IPS DF 6.9 (cell line): ENCODE data around the gene SETD1A.

Experiments used
- DNase-seq: peaks from one replicate; pipeline ENCODE4 v3.0.0-alpha.2; 2013; ENCODE audit warnings: low read depth, low spot score
- H3K27ac ChIP-seq: one replicate; pipeline ENCODE4 v1.5.1; 2013; ENCODE audit warnings: low read length, control low read depth
- H3K27me3 ChIP-seq: 2 replicates; pipeline ENCODE4 v1.6.1; 2013; ENCODE audit warnings: mild to moderate bottlenecking, low read length; ENCODE audit not compliant: control insufficient read depth, insufficient read depth
- H3K36me3 ChIP-seq: 2 replicates; pipeline ENCODE4 v1.6.1; 2013; ENCODE audit warnings: low read length; ENCODE audit not compliant: control insufficient read depth, insufficient read depth
- H3K4me1 ChIP-seq: 2 replicates; pipeline ENCODE4 v1.6.1; 2013; ENCODE audit warnings: low read length; ENCODE audit not compliant: control insufficient read depth, insufficient read depth
- H3K4me3 ChIP-seq: 2 replicates; pipeline ENCODE4 v1.5.1; 2013; ENCODE audit warnings: mild to moderate bottlenecking, low read length
- H3K9me3 ChIP-seq: 2 replicates; pipeline ENCODE4 v1.6.1; 2013; ENCODE audit warnings: low read length, inconsistent platforms; ENCODE audit not compliant: control insufficient read depth, insufficient read depth
- WGBS: extraction: QIAGEN DNeasy Blood & Tissue Kit; methylation state at CpG from one replicate; pipeline ENCODE4 v1.1.7; 2013; ENCODE audit warnings: mixed read lengths, missing lambda C conversion rate; ENCODE audit not compliant: insufficient read length, insufficient coverage; 5-methylcytosine and 5-hydroxymethylcytosine counted together

Gene SETD1A

DNA sequence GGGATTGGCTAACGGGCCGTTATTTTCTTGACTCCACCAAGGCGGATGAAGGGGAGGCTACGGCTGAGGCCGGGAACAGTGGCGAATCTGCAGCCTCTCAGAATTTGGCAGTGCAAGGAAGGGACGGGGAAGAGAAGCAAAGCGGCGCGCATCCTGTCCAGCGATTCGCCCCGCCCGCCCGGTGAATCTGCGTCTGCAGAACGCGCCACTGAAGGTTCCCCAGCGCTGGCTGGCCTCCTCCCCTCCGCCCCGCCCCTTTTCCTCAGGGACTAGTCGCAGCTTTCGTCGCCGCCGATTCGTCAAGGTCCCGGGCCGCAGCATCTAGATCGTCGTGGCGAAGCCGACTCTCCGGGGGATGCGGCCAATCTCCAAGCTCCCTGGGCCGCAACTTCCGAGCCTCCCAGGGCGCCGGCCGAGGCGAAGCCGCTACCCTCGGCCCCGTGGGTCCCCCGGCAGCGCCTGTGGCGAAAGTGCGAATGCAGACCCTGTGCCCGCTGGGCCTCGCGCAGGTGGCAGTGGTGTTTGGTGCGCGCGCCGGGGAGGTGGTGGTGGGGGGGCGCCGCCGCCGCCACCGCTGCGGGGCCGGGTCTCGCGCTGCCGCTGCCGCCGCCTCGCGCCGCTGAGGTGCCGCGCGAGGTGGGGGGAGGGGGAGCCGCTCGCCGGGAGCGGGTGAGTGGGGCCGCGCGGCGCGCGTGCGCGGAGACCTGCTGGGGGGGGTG, at the start of gene SETD1A:
SETD1A (plus strand) TSS at position 299 of the 719 bp plus-strand sequence. CDS start 978 bp downstream, outside the sequence.
- DNase-seq, result no peak
- Histone ChIP-seq H3K4me1 (peaks cover 4% of the 10 kb centered on the region), H3K27ac (no peak within 1 kb of the TSS), H3K36me3 (peaks cover 17% of the 10 kb centered on the region; the same call in 1 of the 2 replicates), H3K9me3 (no peaks in the 10 kb centered on the region), H3K27me3 (no peaks in the 10 kb centered on the region), H3K4me3 (peak within 1 kb of the TSS; percentile 92)
- no CpG with 5 or more reads among the region's 85 CpGs for WGBS

DNA sequence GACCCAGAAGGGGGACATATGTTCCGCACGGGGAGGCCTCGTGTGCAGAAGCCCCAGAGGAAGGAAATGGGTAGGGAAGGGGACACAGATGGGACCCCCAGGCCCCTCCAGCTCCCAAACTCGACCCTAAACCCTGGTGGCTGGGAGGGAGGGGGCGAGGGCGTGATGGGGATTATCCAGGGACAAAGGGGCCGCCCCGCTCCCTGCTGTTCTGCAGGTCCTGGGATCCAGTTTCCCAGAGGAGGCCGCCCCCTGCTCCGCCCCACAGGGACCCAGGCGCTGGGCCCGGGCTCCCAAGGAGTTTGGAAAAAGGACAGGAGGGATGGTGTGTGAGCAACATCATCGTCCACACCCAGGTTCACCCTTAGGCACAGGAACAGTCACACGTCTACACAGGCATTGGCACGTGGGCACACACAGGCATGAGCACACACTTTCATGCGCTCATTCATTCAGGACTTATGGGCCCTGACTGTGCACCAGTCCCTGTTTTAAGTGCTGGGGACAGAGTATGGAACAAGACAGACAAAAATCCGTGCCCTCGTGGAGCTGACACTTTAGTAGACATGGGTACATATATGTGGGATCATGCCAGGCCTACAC, 47.0 kb upstream of the SETD1A start:
- DNase-seq, result no peak
- Histone ChIP-seq H3K4me3 (no peak overlapping the region), H3K27me3 (no peaks in the 10 kb centered on the region), H3K9me3 (no peaks in the 10 kb centered on the region), H3K27ac (no peak overlapping the region), H3K36me3 (no peaks in the 10 kb centered on the region), H3K4me1 (peaks cover 2% of the 10 kb centered on the region)
- WGBS, result no CpG with 5 or more reads among the region's 18 CpGs

DNA sequence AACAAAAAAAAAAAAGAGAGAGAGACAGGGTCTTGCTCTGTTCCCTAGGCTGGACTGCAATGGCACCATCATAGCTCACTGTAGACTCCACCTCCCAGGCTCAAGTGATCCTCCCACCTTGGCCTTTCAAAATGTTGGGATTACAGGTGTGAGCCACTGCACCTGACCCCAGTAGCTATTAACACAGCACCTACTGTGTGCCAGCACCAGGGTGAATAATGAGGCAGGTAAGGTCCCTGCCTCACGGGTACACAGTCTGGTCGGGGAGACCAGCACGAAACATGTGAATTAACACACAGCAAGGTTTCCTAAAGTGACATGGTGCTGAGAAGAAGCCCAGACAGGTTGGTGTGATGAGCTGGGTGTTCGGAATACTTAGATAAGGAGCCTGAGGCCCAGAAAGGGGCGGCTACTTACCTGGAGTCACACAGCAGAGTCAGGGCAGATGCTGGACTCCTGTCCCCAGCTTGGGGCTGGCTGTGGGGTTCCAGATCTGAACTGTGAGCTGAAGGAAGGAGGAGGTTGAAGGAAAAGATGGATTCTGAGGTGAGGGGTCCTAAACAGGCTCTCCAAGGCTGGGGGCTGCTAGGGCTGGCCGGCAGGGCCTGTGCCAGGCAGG, 44.7 kb upstream of the SETD1A start:
- H3K27me3 ChIP-seq, result no peaks in the 10 kb centered on the region
- no CpG with 5 or more reads among the region's 6 CpGs for WGBS
- DNase-seq, result no peak
- H3K36me3 ChIP-seq, result no peaks in the 10 kb centered on the region
- H3K9me3 ChIP-seq, result no peaks in the 10 kb centered on the region
- no peak overlapping the region for H3K27ac ChIP-seq
- peaks cover 2% of the 10 kb centered on the region for H3K4me1 ChIP-seq
- H3K4me3 ChIP-seq, result no peak overlapping the region

DNA sequence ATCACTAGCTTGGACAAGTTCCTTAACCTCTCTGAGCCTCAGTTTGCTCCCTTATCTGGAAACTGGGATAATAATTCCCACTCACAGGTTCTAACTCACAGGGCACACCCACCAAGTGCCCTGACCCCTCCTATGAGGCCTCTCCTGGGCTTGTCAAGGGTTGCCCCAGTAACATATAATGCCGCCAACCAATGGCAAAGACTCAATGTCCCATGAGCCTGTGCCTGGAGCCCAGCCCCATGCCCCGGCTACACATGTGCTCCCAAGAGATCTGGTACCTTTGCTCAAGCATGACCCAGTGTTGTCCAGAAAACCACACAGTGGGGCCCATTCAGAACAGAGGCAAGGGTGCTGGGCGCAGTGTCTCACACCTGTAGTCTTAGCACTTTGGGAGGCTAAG, 42.7 kb upstream of the SETD1A start:
- WGBS, result no CpG with 5 or more reads among the region's 3 CpGs
- H3K27me3 ChIP-seq, result no peaks in the 10 kb centered on the region
- no peak overlapping the region for H3K27ac ChIP-seq
- no peak overlapping the region for H3K4me3 ChIP-seq
- DNase-seq, result no peak
- peaks cover 2% of the 10 kb centered on the region for H3K4me1 ChIP-seq
- no peaks in the 10 kb centered on the region for H3K36me3 ChIP-seq
- H3K9me3 ChIP-seq, result no peaks in the 10 kb centered on the region

DNA sequence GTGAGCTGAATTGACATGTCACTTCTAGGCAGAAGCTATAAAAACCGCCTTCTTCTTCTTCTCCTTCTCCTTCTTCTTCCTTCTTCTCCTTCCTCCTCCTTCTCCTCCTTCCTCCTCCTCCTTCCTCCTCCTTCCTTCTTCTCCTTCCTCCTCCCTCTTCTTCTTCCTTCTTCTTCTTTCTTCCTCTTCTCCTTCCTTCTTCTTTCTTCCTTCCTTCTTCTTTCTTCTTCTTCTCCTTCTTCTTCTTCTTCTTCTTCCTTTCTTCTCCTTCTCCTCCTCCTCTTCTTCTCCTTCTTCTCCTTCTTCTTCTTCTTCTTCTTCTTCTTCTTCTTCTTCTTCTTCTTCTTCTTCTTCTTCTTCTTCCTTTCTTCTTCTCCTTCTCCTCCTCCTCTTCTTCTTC, 38.9 kb upstream of the SETD1A start:
- H3K9me3 ChIP-seq, result no peaks in the 10 kb centered on the region
- no peak overlapping the region for H3K4me3 ChIP-seq
- no peaks in the 10 kb centered on the region for H3K4me1 ChIP-seq
- WGBS, result no CpG with 5 or more reads among the region's 1 CpG
- H3K36me3 ChIP-seq, result no peaks in the 10 kb centered on the region
- H3K27ac ChIP-seq, result no peak overlapping the region
- no peak for DNase-seq
- no peaks in the 10 kb centered on the region for H3K27me3 ChIP-seq

DNA sequence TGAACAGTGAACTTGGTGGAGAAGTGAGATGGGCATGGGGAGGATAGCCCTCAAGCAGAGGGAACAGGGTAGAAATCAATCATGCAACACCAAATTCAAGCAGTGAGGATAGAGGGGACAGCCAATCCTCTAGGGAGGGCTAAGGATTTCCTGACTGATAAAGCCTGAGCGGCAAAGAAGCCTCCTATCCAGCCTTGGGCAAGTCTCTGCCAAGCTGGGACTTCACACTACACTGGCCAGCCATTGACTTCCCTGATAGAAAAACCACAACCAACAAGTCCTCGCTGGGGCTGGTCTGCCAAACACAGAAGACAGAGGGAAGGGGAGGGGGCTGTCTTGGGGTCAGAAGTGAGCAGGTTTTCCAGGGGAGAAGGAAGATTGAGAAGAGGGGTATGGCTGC, 36.7 kb upstream of the SETD1A start:
- no peak for DNase-seq
- Histone ChIP-seq H3K4me1 (no peaks in the 10 kb centered on the region), H3K27me3 (no peaks in the 10 kb centered on the region), H3K9me3 (no peaks in the 10 kb centered on the region), H3K27ac (no peak overlapping the region), H3K36me3 (no peaks in the 10 kb centered on the region), H3K4me3 (no peak overlapping the region)
- no CpG with 5 or more reads among the region's 2 CpGs for WGBS

DNA sequence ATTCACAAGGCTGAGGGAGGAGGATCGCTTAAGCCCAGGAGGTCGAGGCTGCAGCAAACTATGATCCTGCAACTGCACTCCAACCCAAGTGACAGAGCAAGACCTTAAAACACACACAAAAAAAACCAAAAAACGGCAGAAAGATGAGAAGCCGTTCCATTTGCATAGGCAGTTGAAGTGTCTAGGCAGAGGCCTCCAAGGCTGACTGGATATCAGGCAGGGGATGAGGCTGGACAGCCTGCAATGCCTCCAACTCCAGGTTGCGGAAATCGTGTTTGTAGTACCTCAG, 36.2 kb upstream of the SETD1A start:
- no peaks in the 10 kb centered on the region for H3K4me1 ChIP-seq
- WGBS, result no CpG with 5 or more reads among the region's 6 CpGs
- no peaks in the 10 kb centered on the region for H3K9me3 ChIP-seq
- no peak overlapping the region for H3K27ac ChIP-seq
- no peaks in the 10 kb centered on the region for H3K36me3 ChIP-seq
- no peaks in the 10 kb centered on the region for H3K27me3 ChIP-seq
- H3K4me3 ChIP-seq, result no peak overlapping the region
- no peak for DNase-seq

DNA sequence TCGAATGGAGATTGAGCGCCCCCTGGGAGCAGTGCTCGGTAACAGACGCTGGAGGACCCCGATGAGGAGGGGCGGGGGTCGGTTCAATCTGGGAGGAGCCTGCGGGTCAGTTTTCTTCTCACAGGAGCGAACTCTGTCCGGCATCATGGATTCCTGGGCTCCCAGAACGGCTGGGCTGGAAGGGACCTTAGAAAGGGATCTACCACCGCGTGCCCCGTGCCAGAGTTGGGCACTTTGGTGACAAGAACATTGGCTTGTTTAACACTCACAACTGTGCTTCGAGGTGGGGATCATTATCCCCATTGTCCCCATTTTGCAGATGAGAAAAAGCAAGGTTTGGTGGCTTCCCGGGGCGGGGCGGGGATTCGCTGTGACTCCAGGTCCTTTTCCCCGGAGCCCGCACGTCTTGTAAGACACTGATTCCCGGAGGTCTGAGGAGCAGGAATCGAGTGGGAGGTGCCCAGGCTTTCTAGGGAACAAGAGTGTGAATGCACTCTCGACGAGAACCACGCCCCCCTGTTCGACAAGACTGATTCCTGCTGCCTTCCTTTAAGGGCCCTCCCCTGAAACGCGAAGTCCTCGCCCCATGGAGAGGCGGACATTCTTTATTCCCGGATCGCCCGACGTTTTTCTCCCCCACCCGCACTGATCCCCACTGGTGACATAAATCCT, 35.7 kb upstream of the SETD1A start:
- Histone ChIP-seq H3K4me3 (peak overlapping the region; percentile 55; the same call in 1 of the 2 replicates), H3K9me3 (no peaks in the 10 kb centered on the region), H3K27ac (no peak overlapping the region), H3K4me1 (no peaks in the 10 kb centered on the region), H3K27me3 (no peaks in the 10 kb centered on the region), H3K36me3 (0 out of 2 replicates have a peak, but pooled peaks cover 1% of the 10 kb centered on the region)
- WGBS, result no CpG with 5 or more reads among the region's 37 CpGs
- peak; percentile 91 for DNase-seq

DNA sequence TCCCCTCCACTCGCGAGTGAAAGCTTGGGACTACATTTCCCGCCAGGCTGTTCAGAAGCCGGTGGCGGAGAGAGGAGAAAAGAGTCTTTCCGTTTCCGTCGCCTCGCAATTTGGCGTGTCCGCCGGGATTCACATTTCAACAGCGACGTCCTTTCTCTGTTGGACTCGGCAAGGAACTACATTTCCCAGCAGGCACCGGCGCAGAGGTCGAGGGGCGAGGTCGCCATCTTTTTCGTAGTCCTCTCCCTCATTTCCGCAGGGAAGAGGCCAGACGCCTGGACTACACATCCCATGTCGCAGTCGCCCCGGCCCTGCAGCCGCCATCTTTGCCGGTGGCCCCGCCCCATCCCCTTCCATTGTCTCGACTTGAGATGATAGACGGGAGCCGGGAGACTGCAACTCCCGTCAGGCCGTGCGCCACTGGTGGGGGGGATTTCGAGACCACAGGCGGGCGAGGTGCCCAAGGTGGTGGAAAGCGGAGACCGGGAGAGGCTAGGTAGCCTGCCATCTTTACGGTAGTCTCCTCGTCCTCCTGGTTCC, 35.1 kb upstream of the SETD1A start:
- H3K27me3 ChIP-seq, result no peaks in the 10 kb centered on the region
- peak; percentile 99 for DNase-seq
- peak overlapping the region; percentile 55; the same call in 1 of the 2 replicates for H3K4me3 ChIP-seq
- H3K27ac ChIP-seq, result no peak overlapping the region
- WGBS, result no CpG with 5 or more reads among the region's 42 CpGs
- peaks cover 1% of the 10 kb centered on the region; the same call in 1 of the 2 replicates for H3K4me1 ChIP-seq
- H3K9me3 ChIP-seq, result no peaks in the 10 kb centered on the region
- 0 out of 2 replicates have a peak, but pooled peaks cover 5% of the 10 kb centered on the region for H3K36me3 ChIP-seq

DNA sequence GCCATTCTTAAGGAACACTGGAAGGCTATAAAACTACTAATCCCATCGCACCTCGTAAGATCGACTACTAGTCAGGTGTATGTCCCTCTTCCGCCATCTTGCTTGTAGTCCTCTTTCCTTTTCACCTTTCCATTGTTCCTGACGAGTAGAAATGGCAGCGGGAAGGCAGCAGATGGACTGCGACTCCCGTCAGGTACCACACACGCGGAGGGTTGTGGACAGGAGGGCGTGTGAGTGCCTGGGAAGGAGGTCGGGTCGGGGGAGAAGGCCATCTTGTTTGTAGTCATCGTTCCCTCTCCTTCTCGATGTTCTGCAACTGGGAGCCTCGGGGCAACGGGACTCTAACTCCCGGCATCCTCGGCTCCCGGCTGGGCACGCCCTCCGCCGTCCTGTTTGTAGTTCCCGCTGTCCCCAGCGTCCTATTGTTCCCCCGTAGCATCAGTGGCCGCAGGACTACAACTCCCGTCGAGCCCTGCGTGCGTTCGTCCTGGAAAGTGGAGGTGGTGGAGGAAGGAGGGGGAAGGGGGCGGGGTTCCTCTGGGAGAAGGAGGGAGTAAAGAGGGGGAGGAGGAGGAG, 34.5 kb upstream of the SETD1A start:
- DNase-seq, result peak; percentile 99
- Histone ChIP-seq H3K27me3 (no peaks in the 10 kb centered on the region), H3K4me1 (peaks cover 3% of the 10 kb centered on the region; the same call in 1 of the 2 replicates), H3K36me3 (0 out of 2 replicates have a peak, but pooled peaks cover 5% of the 10 kb centered on the region), H3K27ac (no peak overlapping the region), H3K4me3 (peak overlapping the region; percentile 45; the same call in 1 of the 2 replicates), H3K9me3 (no peaks in the 10 kb centered on the region)
- no CpG with 5 or more reads among the region's 33 CpGs for whole genome bisulfite sequencing
